Measurements from ENCODE around the gene SLX4IP.

SLX4IP gene

DNA sequence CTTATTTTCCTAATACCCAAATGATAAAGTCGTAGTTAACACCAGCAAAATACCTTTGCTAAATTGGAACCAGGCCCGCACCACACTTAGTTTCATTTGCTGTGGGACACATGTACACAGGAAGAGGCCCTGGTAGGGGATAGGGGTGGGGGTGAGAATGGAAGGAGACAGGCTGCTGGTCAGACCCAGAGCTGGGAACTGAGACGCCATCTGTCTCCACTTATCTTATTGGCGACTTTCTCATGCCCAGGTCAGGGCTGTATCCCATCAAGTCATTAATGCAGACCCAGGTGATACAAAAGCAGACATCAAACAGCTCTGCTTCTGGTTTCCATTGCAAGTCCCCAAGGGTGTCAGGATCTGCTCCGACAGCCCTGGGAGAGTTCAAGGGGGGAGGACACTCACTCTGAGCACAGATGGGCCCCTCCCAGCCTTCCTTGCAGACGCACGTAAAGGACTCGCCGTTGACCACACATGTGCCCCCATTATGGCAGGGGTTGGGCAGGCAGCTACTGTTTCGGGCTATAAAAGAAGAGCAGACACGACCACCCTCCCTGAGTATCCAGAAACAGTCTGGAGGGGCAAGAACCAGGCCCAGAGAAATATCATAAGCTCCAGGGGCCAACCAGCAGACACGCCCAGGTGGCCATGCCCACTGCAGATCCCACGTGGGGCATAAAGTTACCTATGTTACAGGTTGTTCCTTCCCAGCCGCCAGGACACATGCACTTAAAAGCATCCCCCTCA is 209.5 kb downstream of the SLX4IP start:
- DNase-seq (ENCODE audit: low read depth in 4 of 4, low spot score in 1 of 4) = no peak

DNA sequence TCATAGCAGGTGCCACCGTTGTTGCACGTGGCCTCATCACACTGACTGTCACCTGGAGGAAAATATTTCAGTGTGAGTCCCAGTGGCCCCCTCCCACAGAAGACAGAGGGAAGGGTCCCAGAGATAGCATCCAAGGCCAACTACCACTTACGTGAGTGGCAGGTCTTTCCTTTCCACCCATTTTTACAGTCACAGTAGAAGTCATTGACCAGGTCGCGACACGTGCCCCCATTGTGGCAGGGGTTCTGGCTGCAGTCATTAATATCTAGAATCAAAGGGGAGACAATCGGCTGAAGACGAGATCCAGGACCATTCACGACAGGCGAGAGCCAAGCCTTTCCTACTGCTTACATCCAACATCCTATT is 210.1 kb downstream of the SLX4IP start:
- DNase-seq (ENCODE audit: low read depth in 4 of 4, low spot score in 1 of 4) = no peak

DNA sequence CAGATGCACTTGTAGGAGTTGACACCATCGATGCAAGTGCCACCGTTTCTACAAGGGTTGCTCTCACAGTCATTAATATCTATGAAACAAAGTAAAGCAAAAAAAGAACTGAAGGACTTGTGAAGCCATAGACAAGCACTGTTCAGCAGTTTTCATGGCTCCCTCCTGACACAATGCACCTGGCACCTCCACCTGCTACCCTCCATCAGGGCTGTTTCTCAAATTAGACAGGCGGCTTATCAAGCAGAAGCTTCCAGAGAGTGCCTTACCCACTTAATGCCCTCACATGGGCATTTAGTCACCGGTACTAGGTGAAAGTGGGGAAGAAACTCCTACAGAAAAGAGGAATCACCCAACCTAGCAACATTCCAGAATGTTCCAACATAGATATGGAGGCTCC is 210.9 kb downstream of the SLX4IP start:
- DNase-seq (ENCODE audit: low read depth in 4 of 4, low spot score in 1 of 4) = no peak

DNA sequence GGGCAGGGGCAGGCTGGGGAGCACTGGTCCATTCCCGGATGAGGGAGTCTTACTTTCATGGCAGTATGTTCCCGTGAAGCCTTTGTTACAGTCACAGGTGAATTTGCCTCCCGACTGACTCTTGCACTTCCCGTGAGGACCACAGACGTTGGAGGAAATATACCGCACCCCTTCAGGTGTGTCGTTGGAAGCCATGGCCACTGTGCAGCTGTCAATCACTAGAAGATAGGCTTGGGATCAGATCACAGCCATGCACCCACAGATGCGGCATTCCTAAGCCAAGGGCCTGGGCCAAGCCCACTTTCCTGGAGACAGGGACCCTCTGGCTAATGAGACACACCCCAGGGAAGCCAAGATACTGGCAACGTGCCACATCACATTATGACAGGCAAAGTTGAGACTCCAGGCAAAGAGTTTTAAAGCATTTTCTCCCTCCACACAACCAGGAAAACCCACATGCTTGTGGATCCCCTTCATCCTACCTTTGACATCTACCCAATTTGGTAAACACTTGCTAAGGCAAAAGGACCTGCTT is 211.8 kb downstream of the SLX4IP start:
- no peak for DNase-seq (ENCODE audit: low read depth in 4 of 4, low spot score in 1 of 4)

DNA sequence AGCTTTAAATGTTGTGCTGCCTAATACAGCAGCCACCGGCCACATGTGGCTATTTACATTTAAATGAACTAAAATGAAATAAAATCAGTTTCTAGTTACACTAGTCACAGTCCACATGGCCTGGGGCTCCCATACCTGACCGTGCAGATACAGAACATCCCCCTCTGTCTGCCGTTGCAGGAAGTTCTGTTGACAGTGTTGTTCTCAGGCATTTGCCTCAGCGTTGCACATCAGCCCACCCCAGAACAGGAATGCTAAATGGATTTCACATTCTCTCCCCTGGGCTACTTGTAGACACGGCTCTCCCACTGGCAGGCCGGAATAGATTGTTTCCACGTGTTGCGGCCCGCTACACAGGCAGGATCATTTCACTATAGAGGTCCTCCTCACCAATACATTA is 212.4 kb downstream of the SLX4IP start:
- no peak for DNase-seq (ENCODE audit: low read depth in 4 of 4, low spot score in 1 of 4)

DNA sequence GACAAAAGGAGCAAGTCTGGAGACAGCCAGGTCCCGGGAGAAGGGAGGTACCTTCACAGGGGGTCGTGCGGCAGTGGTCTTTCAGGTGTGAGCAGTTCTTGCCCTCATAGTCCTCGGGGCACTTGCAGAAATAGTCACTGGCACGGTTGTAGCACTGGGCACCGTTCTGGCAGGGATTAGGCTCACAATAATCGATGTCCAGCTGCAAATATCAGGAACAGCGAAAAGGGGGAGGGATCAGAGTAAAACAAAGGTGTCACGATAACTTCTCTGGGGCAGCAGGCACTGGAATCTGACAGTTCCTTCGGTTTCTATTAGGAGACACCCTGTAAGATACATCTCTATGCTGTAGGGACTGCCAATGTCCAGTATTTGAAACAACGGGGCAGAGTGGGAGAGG is 212.8 kb downstream of the SLX4IP start:
- DNase-seq (ENCODE audit: low read depth in 4 of 4, low spot score in 1 of 4) = no peak

DNA sequence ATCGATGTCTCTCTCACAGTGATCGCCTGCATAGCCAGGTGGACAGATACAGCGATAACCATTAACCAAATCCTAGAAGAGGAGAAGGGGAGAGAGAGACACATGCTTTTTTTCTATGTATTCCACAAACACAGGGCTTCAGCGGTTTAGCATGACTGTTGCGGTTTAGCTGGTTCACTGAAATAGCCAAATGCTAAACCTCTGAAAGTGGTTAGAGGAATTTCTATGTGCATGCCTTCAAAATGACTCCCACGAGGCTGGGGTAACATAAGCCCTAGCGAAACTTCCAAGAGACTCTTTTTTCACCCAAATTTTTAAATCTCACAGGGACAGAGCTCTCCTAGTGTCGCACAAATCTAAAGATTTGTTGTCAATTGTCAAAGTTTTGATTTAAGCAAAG is 213.5 kb downstream of the SLX4IP start:
- DNase-seq (ENCODE audit: low read depth in 4 of 4, low spot score in 1 of 4) = no peak

DNA sequence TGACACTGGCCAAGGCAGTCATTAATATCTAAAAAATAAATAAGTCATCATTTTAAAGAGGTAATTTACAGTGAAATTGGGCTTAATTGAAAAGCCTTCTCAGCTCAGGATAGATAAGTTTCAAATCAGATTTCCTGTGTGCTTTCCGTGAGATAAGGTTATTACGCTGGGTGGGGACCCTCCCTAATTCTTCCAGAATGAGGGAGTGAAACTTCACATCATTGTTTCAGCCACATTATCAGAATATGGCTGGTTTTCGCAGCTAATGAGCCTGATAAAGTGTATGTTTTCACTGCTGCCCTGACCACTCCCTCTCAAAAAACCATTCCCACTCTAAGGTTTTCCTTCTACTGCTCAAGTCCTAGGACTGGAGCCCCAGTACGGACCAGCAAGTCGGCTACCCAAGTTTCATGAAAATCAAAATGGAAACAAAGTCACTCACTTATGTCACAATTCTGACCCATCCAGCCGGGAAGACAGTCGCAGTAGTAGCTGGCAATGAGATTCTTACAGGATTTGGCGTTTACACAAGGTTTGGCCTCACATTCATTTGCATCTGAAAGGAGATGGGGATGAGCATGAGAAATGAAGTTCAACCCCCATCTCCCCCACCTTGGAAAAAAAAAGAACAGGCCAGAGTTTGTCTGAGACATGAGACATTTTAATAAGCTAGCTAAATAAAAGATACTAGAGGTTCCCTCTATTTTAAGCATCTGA is 214.1 kb downstream of the SLX4IP start:
- no peak for DNase-seq (ENCODE audit: low read depth in 4 of 4, low spot score in 1 of 4)

DNA sequence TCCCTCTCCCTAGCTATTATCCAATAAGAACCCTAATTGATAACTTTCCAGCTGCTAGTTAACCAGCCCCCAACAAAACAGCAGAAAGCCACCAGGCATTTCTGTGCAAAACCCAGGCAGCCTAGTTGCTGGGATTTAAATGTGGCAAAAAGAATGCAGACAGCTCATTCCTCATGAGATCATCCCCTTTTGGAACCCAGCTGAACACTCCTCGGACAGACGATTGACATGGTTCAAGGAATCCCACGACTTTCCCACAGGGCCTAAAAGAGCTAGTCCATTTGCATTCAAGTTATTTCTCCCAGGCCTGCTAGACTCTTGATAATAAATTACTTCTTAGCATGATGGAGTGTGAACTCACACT is 214.7 kb downstream of the SLX4IP start:
- no peak for DNase-seq (ENCODE audit: low read depth in 4 of 4, low spot score in 1 of 4)

DNA sequence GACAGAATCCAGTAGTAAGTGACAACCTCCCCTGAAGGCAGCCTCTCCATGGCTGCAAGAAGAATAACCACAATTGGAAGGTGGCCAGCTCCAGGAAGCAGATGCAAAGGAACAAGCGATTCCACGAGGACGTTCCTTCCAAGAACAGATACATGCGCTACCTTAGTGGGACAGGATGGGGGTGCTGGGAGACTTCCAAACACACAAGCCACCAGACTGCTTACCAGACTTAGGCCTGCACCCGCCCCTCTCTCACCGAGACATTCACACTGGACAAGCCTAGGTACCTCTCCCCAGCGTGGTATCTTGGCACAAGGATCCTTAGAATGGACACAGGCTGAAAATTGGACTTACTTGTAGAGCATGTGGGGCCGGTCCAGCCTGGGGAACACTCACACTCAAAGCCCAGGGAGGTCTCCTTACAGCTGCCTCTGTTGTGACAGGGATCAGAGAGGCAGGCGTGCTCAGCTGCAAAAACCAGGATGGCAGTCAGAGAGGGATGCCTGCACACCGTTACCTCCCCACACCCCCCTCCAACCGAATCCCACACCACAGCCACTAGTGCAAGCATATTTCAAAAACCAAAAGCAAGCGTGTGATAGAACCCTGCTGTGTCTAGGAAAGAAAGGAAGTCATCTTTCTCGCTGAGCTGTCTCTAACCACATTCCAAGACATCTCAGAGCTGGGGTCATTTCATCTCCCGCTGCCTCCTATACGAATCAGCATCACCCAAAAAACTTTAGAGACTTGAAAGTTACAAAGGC is 216.3 kb downstream of the SLX4IP start:
- DNase-seq (ENCODE audit: low read depth in 4 of 4, low spot score in 1 of 4) = no peak

DNA sequence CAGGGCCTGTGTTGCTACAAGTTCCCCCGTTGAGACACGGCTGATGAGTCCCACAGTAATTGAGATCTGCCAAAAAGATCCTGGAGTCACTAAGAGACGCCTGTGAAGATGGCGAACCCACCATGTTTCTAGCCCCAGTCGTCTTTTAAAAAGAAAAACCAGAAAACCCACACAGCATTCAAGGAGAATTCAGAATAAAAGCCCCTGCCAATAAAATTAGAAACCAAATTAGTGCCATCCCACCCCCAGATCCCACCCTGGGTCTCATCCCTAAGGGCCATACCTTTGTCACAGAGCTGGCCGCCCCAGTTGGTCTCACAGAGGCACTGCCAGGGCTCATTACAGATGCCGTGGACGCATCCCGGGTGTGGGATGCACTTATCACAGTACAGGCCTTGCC is 217.1 kb downstream of the SLX4IP start:
- no peak for DNase-seq (ENCODE audit: low read depth in 4 of 4, low spot score in 1 of 4)

DNA sequence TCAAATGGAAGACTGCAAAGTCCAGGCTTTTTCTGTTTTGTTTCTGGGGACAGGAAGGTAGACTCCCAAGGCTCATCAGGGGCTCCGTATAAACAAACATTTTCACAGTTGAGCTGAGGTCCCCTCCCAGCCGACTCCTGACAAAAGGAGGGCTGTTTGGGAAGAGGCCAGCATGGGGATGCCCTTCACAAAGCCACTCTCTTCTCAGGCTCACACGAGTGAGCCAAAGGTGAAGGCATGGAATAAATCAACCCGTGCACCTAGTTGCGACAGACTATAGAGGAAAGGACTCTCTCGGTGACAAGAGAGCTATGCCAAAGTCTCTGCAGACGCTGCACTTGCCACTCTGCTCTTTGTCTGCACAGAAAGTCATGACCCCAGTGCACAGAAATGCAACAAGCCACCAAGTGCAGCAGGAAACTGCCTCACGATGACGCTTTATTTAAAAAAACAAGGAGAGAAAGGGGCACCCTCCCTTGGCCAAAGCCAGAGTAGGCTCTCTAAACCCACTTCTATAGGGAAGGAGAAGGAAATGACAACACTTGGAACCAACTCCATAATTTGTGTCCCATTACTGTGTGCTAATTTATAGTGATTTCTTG is 217.7 kb downstream of the SLX4IP start:
- DNase-seq (ENCODE audit: low read depth in 4 of 4, low spot score in 1 of 4) = no peak

DNA sequence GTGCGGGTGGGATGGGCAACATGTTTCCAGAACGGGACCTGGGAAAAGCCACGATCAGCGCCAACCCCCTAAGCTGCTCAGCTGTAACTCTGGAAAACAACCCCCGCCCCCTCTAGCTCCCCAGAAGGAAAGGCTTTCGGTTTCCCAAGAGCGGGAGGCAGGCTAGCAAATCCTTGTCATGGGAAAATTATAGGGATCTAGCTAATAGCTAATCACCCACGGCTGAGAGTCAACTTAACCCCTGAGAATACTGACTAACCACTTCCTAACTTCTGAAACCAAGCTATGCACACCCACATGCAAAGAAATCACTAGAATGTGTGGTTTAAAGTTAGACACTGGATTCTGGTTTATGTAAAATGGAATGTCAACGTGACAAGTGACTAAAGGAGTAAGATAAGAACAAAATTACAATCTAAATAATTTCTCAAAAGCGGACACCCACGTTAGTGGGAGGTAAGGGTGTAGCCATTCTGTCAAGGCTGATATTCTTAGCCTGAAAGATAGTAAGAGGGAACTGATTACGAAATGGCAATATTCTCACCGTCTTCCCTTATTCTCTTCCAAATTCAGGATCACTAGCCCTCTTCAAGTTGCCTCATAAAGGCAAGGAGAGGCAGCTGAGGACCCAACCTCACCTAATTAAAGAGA is 218.6 kb downstream of the SLX4IP start:
- DNase-seq (ENCODE audit: low read depth in 4 of 4, low spot score in 1 of 4) = no peak

DNA sequence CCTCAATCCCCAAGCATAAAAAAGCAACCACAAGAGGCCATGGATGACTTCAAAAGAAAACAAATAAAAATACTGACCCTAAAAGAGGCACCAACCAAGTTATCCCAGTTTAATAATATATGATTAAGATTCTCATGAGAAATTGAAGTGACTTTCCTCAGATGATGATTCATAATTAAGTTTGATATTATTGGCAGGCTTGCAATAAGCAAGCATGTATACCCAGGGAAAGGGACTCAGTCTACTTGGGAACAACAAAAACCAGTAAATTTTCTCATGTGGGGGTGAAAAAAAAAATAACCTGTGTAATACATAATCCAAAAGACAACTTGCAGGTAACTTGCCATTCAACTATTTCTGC is 219.1 kb downstream of the SLX4IP start:
- no peak for DNase-seq (ENCODE audit: low read depth in 4 of 4, low spot score in 1 of 4)

DNA sequence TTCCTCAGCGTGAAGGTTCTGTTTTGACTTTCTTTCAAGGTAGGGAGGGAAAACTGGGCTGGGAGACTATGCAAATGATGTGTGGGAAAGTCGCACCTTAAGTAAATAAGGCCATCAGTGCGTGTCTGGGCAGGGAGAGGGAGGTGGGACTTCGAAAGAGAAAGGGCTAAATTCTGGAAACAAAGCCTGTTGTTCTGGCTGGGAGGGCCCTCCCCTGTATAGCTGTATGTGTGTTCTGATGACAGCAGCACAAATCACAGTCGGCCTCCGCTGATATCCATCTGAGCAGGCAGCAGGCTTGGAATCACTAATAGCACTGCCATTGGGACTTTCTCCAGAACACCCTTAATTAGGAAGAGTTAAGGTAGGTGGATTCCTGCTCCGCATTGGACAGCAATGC is 219.5 kb downstream of the SLX4IP start:
- DNase-seq (ENCODE audit: low read depth in 4 of 4, low spot score in 1 of 4) = no peak

DNA sequence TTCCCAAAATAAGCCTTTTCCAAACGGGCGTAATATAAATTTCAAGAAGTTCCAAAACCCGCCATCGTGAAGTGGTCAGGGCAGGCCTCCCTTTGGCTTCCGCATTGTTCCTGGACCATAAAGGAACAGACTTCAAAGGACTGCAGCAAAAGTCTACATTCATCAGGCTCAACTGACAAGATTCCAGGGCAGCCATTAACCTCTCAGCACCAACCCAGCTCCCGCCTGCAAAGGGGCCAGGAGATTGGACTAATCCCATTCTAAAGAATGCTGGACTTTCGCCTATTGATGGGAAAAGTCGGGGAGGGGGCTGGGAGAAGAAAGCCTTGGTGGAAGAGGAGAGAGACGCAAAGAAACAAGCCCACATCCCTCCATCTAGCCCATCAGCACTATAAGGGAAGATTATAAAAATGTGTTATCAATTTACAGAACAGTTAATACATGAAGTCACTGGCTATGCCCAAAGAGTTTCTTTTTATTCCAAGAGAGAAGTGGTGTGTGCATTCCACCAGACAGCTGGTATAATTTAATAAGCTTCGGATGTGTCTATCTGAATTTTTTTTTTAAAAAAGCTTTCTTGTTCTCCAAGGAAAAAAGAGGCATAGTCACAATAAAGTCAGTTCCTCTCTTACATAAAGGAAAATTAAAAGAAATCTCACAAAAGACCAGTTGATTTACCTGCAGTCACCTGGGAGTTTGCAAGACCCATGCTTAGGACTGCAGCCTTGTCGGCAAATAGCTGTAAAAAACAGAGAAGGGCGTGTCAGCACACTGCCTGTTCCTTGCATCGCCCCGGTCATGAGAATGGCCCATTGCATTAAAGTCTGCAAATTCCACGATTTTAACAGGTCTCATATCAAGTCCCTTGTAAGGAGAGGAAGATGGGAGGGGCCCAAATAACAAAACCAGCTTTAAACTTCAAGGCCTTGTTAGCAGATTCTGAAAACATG is 220.9 kb downstream of the SLX4IP start:
- DNase-seq (ENCODE audit: low read depth in 4 of 4, low spot score in 1 of 4) = no peak

DNA sequence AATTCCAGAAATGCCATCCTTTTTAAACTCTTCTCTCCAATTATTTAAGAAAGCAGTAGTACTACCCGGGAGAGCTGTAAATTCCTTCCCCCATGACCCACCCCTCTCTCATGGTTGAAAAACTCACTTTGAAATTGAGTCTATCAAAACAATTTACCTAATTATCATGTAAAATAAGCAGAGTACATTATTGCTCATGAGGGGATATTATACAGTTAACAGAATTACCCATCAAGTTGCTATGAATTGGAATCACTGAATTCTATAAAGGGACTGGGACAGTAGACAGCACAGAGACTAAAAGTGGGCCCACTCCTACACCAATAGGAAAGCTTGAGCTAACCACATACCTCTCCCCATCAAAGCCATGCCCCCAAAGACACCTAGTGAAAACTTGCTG is 222.3 kb downstream of the SLX4IP start:
- DNase-seq (ENCODE audit: low read depth in 4 of 4, low spot score in 1 of 4) = no peak

DNA sequence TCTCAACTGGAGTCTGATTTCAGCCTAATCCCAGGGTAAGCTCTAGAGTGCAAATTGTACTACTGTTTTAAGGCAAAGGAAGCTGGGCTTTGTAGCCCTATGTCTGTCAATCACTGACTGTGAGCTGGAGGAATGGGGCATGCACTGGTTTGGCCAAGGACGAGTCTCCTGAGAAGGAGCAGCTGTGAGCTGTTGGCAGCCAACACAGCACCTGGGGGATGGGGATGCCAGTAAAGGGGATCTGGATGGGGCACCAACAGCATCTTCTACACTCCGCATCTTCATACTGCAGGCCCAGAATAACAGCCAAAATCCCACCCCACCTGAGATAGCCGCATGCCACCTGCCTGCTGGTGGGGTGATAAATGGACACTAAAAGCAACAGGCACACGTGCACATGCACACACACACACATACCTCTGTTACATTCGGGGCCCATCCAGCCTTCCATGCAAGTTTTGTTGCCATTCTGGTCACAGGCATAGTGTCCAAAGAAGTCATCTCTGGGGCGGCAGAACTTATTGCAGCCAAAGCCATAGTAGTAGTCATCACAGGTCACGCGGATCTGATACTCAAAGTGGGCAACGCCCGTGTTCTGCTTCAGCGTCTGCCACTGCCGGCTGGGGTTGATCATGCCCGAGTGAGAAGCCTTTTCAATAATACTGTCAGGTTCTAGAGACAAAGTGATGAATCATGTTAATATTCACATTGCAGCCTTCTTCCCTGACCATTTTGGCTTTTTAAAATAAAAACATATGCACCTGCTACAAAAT is 223.1 kb downstream of the SLX4IP start:
- DNase-seq (ENCODE audit: low read depth in 4 of 4, low spot score in 1 of 4) = no peak

DNA sequence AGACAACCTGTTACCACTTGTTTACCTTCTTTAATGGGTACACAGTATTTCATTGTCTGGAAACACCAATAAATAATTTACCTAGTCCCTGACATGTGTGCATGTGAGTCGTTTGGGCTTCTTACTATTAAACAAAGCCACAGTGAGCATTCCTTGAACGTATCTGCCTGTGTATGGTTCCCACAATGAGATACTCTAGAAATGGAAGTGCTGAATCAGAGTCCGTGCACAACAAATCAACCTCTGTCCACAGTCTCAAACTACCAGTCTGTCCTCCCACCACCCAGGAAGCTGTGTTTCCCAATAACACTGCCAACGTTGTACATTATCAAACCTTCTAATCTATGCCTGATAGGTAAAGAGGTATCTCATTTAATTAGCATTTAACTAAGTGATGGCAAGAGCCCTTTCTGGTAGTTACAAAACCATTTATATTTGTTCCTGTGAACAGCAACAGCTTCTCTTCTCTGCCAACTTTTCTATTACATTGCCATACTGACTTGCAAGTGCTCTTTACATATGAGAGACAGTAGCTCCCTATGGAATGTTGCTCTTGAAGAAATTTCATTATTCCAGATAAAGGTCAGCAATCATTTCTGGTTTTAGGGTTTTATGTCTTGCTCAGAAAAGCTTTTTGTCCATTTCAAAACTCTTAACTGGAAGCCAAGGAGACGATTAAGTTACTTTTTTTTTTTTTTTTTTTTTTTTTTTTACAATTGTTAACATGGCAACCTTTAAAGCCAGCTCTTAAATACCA is 223.9 kb downstream of the SLX4IP start:
- no peak for DNase-seq (ENCODE audit: low read depth in 4 of 4, low spot score in 1 of 4)

Measured in stimulated activated CD4-positive, alpha-beta T cell treated with anti-CD3 and anti-CD28 coated beads, Interleukin-1b, Interleukin-23, amount 100 ng/mL, for 24 hours (primary cell).